ENCODE measurements around the gene RASGRP4. TPM values are rescaled to one million over a fixed set of nuclear protein-coding genes. Genes with fewer than 3 reads are reported as not detected.

Gene RASGRP4
- total RNA-seq, 1 experiment from 2014 or later: not detected

- Histone ChIP-seq H3K36me3 (ENCODE audit: insufficient read depth, low read length, poor library complexity, severe bottlenecking) (peaks cover 5% of the 10 kb centered on the region), H3K4me1 (ENCODE audit: insufficient read depth, low read length, poor library complexity, severe bottlenecking) (peaks cover 6% of the 10 kb centered on the region), H3K4me3 (ENCODE audit: low read depth, low read length, poor library complexity, severe bottlenecking) (peak overlapping the region; percentile 80), H3K27ac (ENCODE audit: low read depth, low read length, poor library complexity, severe bottlenecking) (peak overlapping the region; percentile 65), H3K27me3 (replicated peaks; ENCODE audit: insufficient read depth, low read depth, low read length, poor library complexity) (no peaks in the 10 kb centered on the region), H3K9me3 (ENCODE audit: low read depth, low read length, poor library complexity, severe bottlenecking) (no peaks in the 10 kb centered on the region)
- ChIA-PET CTCF (interaction anchor here (1.0 kb wide), 1 partner anchor 13 kb away, joined by 8 read pairs; the partner anchor contains the start of gene FAM98C), POLR2A (ENCODE audit: low non-redundant PET) (interaction anchor here (0.6 to 0.7 kb wide), 2 partner anchors 120 to 243 kb away, joined by 4 to 6 read pairs; no protein-coding TSS in a partner anchor)
- intact Hi-C loops (cut with micrococcal nuclease; ENCODE audit: unreplicated experiment): no loop called here
- no TSS peak for BruUV-seq (replicated peaks)
- no peak for TF ChIP-seq CTCF (conservative IDR thresholded peaks at IDR 0.05; ENCODE audit: low read depth, low read length)
- DNase-seq (ENCODE audit: low spot score): peak; percentile 76
Observed at GRCh38 chr19:38389101-38389925, 36.7 kb downstream of the RASGRP4 start.

GRCh38 chr19:38388349-38389100, 37.5 kb downstream of the RASGRP4 start, which contains the start of gene SPRED3:
TSS of gene SPRED3 (plus strand) at chr19:38388697. CDS start at chr19:38390303, 1,606 bp downstream.
- TF ChIP-seq CTCF (conservative IDR thresholded peaks at IDR 0.05; ENCODE audit: low read depth, low read length) (no peak), EZH2 (IDR thresholded peaks at IDR 0.05; ENCODE audit: borderline replicate concordance, low read depth, low read length, poor library complexity, severe bottlenecking) (no peak)
- H3K4me1 ChIP-seq (ENCODE audit: insufficient read depth, low read length, poor library complexity, severe bottlenecking): peaks cover 6% of the 10 kb centered on the region
- peak within 1 kb of the TSS; percentile 77 for H3K27ac ChIP-seq (ENCODE audit: low read depth, low read length, poor library complexity, severe bottlenecking)
- H3K27me3 ChIP-seq (replicated peaks; ENCODE audit: insufficient read depth, low read depth, low read length, poor library complexity): no peaks in the 10 kb centered on the region
- peaks cover 12% of the 10 kb centered on the region for H3K36me3 ChIP-seq (ENCODE audit: insufficient read depth, low read length, poor library complexity, severe bottlenecking)
- H3K9me3 ChIP-seq (ENCODE audit: low read depth, low read length, poor library complexity, severe bottlenecking): no peaks in the 10 kb centered on the region
- BruUV-seq (replicated peaks): no TSS peak
- ChIA-PET POLR2A (ENCODE audit: low non-redundant PET) (interaction anchor here (0.6 kb wide), 3 partner anchors 12 to 431 kb away, joined by 3 to 20 read pairs (median 3); no protein-coding TSS in a partner anchor), CTCF (interaction anchor here (1.7 kb wide), 1 partner anchor 14 kb away, joined by 14 read pairs; the partner anchor contains the start of gene FAM98C)
- H3K4me3 ChIP-seq (ENCODE audit: low read depth, low read length, poor library complexity, severe bottlenecking): peak within 1 kb of the TSS; percentile 80
- no peak for DNase-seq (ENCODE audit: low spot score)
- intact Hi-C loops (cut with micrococcal nuclease; ENCODE audit: unreplicated experiment): no loop called here

GRCh38 chr19:38387550-38388348, 38.3 kb downstream of the RASGRP4 start, which contains the start of gene GGN:
TSS of gene GGN (minus strand) at chr19:38388034. CDS start at chr19:38387261, 773 bp downstream.
- ChIA-PET POLR2A (ENCODE audit: low non-redundant PET) (interaction anchor here (0.6 kb wide), 3 partner anchors 13 to 432 kb away, joined by 3 to 20 read pairs (median 3); no protein-coding TSS in a partner anchor), CTCF (interaction anchor here (1.1 to 1.7 kb wide), 2 partner anchors 13 to 15 kb away, joined by 6 to 14 read pairs; partner anchors contain the start of genes FAM98C and PSMD8)
- intact Hi-C loops (cut with micrococcal nuclease; ENCODE audit: unreplicated experiment): no loop called here
- peak; percentile 98 for DNase-seq (ENCODE audit: low spot score)
- no peaks in the 10 kb centered on the region for H3K9me3 ChIP-seq (ENCODE audit: low read depth, low read length, poor library complexity, severe bottlenecking)
- no peaks in the 10 kb centered on the region for H3K27me3 ChIP-seq (replicated peaks; ENCODE audit: insufficient read depth, low read depth, low read length, poor library complexity)
- TF ChIP-seq CTCF (conservative IDR thresholded peaks at IDR 0.05; ENCODE audit: low read depth, low read length): no peak
- TF ChIP-seq EZH2 (IDR thresholded peaks at IDR 0.05; ENCODE audit: borderline replicate concordance, low read depth, low read length, poor library complexity, severe bottlenecking): no peak
- peak within 1 kb of the TSS; percentile 80 for H3K4me3 ChIP-seq (ENCODE audit: low read depth, low read length, poor library complexity, severe bottlenecking)
- peak within 1 kb of the TSS; percentile 77 for H3K27ac ChIP-seq (ENCODE audit: low read depth, low read length, poor library complexity, severe bottlenecking)
- peaks cover 6% of the 10 kb centered on the region for H3K4me1 ChIP-seq (ENCODE audit: insufficient read depth, low read length, poor library complexity, severe bottlenecking)
- BruUV-seq (replicated peaks): no TSS peak
- H3K36me3 ChIP-seq (ENCODE audit: insufficient read depth, low read length, poor library complexity, severe bottlenecking): peaks cover 20% of the 10 kb centered on the region

Measured in A673 (cell line).